Esophagus mucosa (tissue), 1 donor: ENCODE measurements around the gene CAMTA2. TPM values are rescaled to one million over a fixed set of nuclear protein-coding genes. Genes with fewer than 3 reads are reported as not detected.
A peak's percentile ranks its signal among the peaks of the same experiment; 100 is the strongest.
"Not testable (repeated sequence)": the region's sequence is repeated elsewhere in the genome, so short reads cannot be mapped to it uniquely, and the experiment has no call there.

Experiments
- ATAC-seq: fragments of 200-7000 bp; cut with Tn5 transposase; one replicate; pipeline ENCODE4 v1.9.1; 2020
- total RNA-seq: library from RNA; stranded (reverse); gene quantifications from one replicate; pipeline ENCODE4 v1.2.4, GENCODE V29; 2023
- donor health status: DM: yes; HTN: yes; CAD: no.

CAMTA2 gene
- total RNA-seq, result 23.8 TPM

GRCh38 chr17:4986951-4987766, at the start of gene CAMTA2:
CAMTA2 (minus strand) TSS chr17:4987675; CDS start chr17:4986222, 1,453 bp downstream.
- ATAC-seq, result peak; percentile 80

GRCh38 chr17:5035315-5035714, 47.8 kb upstream of the CAMTA2 start, which contains the start of gene SLC52A1:
SLC52A1 (minus strand) TSS chr17:5035426; CDS start chr17:5034606, 820 bp downstream.
- peak; percentile 55 for ATAC-seq

GRCh38 chr17:5034651-5035050, 47.2 kb upstream of the CAMTA2 start:
- ATAC-seq, result no peak

- ATAC-seq, result peak; percentile 16
These were observed 46.6 kb upstream of the CAMTA2 start for GRCh38 chr17:5034063-5034462.

GRCh38 chr17:5033352-5034015, 46.0 kb upstream of the CAMTA2 start:
- no peak for ATAC-seq

- ATAC-seq, result no peak
These were observed 45.4 kb upstream of the CAMTA2 start for GRCh38 chr17:5032865-5033264.

GRCh38 chr17:5031365-5032082, 44.0 kb upstream of the CAMTA2 start:
- ATAC-seq, result peak; percentile 65

- not testable (repeated sequence) for ATAC-seq
These were observed 42.7 kb upstream of the CAMTA2 start for GRCh38 chr17:5030168-5030567.

GRCh38 chr17:5027916-5028315, 40.4 kb upstream of the CAMTA2 start:
- ATAC-seq, result no peak

- no peak for ATAC-seq
These were observed 39.8 kb upstream of the CAMTA2 start for GRCh38 chr17:5027299-5027698.

GRCh38 chr17:5024604-5025003, 37.1 kb upstream of the CAMTA2 start:
- no peak for ATAC-seq

GRCh38 chr17:5023588-5024147, 36.2 kb upstream of the CAMTA2 start:
- peak; percentile 8 for ATAC-seq

GRCh38 chr17:5022171-5022711, 34.8 kb upstream of the CAMTA2 start:
- no peak for ATAC-seq

GRCh38 chr17:5020502-5021023, 33.1 kb upstream of the CAMTA2 start:
- ATAC-seq, result no peak

GRCh38 chr17:5019475-5019956, 32.0 kb upstream of the CAMTA2 start:
- ATAC-seq, result no peak

GRCh38 chr17:5014357-5014756, 26.9 kb upstream of the CAMTA2 start:
- ATAC-seq, result peak; percentile 7

- ATAC-seq, result peak; percentile 71
These were observed 24.5 kb upstream of the CAMTA2 start for GRCh38 chr17:5011928-5012327.

GRCh38 chr17:5003214-5003867, 15.9 kb upstream of the CAMTA2 start:
- ATAC-seq, result no peak

GRCh38 chr17:5002121-5002788, 14.8 kb upstream of the CAMTA2 start:
- ATAC-seq, result no peak

GRCh38 chr17:5000237-5000639, 12.8 kb upstream of the CAMTA2 start:
- no peak for ATAC-seq
